GM06990 (cell line): ENCODE data around the gene RSRC2.

Experiments used
- DNase-seq: peaks from one replicate; pipeline ENCODE4 v3.0.0-alpha.2; 2011; ENCODE audit not compliant: insufficient read length; ENCODE audit errors: extremely low read depth
- H3K27me3 ChIP-seq: replicated peaks from 2 replicates; pipeline ENCODE4 v1.6.0; 2011; ENCODE audit warnings: low read length; ENCODE audit not compliant: control insufficient read depth, insufficient read depth
- H3K36me3 ChIP-seq: 2 replicates; pipeline ENCODE4 v1.5.1; 2011; ENCODE audit warnings: low read length; ENCODE audit not compliant: control insufficient read depth, insufficient read depth
- H3K4me3 ChIP-seq: replicated peaks from 2 replicates; pipeline ENCODE4 v1.5.1; 2011; ENCODE audit warnings: low read depth, mild to moderate bottlenecking, control low read depth, low read length
- TF ChIP-seq, protein P1 (sequence below): IDR thresholded peaks from 2 replicates; pipeline ENCODE4 v1.5.1; 2011; ENCODE audit warnings: low read length, control low read depth, mild to moderate bottlenecking, inconsistent platforms; ENCODE audit not compliant: insufficient read depth, poor library complexity, severe bottlenecking

The RSRC2 gene

DNA sequence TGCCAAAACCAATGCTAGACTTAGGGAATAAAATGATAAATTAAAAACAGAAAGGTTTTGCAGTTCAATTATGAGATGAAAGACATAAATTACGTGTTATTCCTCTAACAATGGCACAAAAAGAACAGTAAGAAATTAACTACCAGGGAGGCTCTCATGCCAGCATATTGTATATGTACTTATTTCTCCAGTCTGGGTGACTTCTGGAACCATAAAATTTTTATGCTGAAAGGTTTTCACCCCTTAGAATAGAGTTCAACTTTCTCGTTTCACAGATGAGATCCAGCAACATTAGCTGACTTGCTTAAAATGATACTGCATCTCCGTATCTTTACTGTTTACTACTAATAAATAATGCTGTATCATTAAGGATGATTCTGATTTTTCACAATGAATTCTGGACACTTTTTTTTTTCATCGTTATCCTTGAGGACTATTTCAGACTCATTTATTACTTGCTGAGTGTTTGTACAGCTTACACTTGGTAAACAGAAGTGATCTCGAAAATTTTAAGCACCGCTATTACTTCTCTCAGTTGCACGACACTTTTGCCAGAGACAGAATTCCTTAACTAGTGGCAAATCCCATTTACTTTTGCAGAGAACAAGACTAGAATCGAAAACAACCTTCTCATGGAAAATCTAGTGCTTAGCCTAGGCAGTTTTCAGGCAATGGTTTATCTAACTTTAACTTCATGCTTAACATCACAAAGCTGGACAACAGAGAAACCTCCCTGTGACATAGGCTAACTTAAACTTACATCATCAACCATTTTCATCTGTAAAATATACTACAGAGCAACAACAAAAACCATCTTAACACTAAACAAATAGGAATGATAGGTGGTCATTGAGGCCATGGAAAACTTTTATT lies 2.7 kb downstream of the RSRC2 start:
- peaks cover 8% of the 10 kb centered on the region; the same call in 1 of the 2 replicates for H3K36me3 ChIP-seq
- DNase-seq: no peak
- peak overlapping the region; percentile 75 for H3K4me3 ChIP-seq
- TF ChIP-seq, protein P1, sequence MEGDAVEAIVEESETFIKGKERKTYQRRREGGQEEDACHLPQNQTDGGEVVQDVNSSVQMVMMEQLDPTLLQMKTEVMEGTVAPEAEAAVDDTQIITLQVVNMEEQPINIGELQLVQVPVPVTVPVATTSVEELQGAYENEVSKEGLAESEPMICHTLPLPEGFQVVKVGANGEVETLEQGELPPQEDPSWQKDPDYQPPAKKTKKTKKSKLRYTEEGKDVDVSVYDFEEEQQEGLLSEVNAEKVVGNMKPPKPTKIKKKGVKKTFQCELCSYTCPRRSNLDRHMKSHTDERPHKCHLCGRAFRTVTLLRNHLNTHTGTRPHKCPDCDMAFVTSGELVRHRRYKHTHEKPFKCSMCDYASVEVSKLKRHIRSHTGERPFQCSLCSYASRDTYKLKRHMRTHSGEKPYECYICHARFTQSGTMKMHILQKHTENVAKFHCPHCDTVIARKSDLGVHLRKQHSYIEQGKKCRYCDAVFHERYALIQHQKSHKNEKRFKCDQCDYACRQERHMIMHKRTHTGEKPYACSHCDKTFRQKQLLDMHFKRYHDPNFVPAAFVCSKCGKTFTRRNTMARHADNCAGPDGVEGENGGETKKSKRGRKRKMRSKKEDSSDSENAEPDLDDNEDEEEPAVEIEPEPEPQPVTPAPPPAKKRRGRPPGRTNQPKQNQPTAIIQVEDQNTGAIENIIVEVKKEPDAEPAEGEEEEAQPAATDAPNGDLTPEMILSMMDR: no peak
- no peaks in the 10 kb centered on the region for H3K27me3 ChIP-seq

DNA sequence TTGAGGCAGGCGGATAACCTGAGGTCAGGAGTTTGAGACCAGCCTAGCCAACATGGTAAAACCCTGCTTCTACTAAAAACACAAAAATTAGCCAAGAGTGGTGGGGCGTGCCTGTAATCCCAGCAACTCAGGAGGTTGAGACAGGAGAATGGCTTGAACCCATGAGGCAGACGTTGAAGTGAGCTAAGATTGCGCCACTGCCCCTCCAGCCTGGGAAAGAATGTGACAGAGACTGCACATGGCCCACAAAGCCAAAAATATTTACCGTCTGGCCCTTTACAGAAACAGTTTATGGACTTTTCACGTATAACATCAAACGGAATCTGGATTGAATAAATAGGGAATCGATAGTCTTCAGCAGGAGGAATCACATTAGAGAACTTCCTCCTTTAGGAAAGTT lies 3.5 kb downstream of the RSRC2 start:
- H3K36me3 ChIP-seq: peaks cover 13% of the 10 kb centered on the region
- no peaks in the 10 kb centered on the region for H3K27me3 ChIP-seq
- peak overlapping the region; percentile 75 for H3K4me3 ChIP-seq
- TF ChIP-seq, protein P1: no peak
- no peak for DNase-seq

DNA sequence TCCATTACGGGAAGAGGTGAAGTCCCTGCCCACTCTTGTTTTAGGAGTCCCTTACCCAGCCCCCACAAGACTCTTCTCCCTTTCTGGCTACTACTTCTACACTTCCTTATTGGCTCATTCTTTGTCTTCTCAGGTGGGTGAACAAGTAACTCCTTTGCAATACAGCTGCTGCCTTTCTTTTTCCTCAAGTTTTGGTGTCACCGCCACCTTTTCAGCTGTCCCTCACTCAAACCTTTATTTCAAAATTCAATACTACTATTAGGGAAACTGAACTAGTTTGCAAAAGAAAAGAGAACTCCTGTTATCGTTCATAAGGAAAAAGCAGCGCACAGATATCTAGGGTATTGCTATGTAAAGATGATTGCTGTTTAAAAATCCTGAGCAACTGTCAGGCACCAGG lies 6.1 kb downstream of the RSRC2 start:
- H3K36me3 ChIP-seq: peaks cover 25% of the 10 kb centered on the region
- no peak overlapping the region for H3K4me3 ChIP-seq
- no peak for DNase-seq
- TF ChIP-seq, protein P1: no peak
- no peaks in the 10 kb centered on the region for H3K27me3 ChIP-seq

DNA sequence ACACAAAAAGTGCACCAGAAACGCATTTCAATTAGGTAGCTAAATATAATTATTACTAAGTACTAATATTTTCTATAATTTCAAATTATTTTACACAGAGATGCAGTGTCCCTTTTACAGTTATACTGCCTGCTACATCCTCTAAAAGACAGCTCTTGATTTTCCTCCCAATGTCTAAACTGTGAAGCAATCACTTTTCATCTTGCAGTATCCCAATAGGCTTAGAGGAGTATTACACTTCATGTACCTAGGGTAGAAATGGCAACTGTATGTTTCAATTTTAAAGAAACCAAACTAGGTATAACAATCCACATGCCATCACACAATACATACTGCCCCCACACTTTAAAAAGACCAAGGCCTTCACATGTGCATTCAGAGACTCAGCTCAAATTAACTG lies 7.3 kb downstream of the RSRC2 start:
- Histone ChIP-seq H3K36me3 (peaks cover 25% of the 10 kb centered on the region), H3K4me3 (no peak overlapping the region), H3K27me3 (no peaks in the 10 kb centered on the region)
- TF ChIP-seq, protein P1: no peak
- no peak for DNase-seq

DNA sequence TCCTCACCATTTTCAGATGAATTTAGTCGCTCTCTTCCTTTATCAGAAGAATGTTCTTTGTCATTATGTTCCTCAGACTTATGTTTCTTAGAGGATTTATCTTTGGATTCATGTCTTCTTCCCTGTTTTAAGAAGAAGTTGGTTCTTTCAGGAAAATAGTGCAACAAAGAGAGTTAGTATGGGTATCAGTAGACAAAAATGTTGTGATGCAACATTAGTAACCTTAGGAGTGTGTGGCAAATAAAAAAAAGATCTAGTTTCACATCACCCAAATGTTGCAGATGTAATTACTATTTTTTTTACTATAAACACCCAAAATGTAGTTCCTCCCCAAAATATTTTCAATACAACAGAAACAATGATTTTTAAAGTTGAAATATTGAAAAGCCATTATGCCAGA lies 7.8 kb downstream of the RSRC2 start:
- H3K27me3 ChIP-seq: no peaks in the 10 kb centered on the region
- no peak for DNase-seq
- peaks cover 25% of the 10 kb centered on the region for H3K36me3 ChIP-seq
- H3K4me3 ChIP-seq: no peak overlapping the region
- TF ChIP-seq, protein P1: no peak
